ENCODE results near the gene PXDN.

Gene PXDN

DNA sequence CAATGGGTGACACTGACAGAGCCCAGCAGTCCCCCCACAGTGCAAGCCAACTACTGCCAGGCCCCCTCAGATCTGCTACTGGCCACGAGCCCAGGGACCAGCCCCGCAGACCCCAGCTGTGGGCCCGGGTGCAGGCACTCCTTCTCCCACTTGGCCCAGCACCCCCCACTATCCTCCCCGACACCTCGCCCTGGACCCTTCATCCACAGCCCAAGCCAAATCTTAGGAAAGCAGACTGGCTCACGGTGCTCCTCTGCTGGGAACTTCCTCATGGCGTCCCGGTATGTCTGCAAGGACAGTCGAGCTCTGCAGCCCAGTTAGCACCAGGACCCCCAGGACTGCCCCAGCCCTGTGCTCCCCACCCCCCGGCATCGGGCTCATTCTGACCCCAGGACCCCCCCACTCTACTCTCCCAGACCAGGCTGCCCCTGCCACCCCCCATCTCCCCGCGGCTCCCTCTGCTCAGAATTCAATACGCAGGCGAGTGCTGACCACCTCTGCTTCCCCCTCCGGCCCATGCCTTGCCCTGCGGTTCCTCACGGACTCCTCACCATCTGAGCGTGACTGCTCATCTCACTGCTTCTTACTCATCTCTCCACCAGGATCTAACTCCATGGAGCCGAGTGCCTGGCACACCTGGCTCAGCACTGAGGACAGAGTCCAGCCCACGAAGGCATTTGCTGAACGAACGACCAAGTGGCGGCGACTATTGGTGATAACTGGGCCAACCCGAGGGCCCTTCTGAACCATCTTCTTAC, 85.7 kb downstream of the PXDN start:
- H3K4me3 ChIP-seq (ENCODE audit: low read depth, low read length) = no peak overlapping the region
- TF ChIP-seq POLR2A (IDR thresholded peaks at IDR 0.05; ENCODE audit: extremely low read depth, insufficient read length) (no peak), MAX (IDR thresholded peaks at IDR 0.05; ENCODE audit: low read depth, low read length) (no peak), MYC (IDR thresholded peaks at IDR 0.05; ENCODE audit: low read depth, low read length) (no peak)
- TF ChIP-seq, protein P1, sequence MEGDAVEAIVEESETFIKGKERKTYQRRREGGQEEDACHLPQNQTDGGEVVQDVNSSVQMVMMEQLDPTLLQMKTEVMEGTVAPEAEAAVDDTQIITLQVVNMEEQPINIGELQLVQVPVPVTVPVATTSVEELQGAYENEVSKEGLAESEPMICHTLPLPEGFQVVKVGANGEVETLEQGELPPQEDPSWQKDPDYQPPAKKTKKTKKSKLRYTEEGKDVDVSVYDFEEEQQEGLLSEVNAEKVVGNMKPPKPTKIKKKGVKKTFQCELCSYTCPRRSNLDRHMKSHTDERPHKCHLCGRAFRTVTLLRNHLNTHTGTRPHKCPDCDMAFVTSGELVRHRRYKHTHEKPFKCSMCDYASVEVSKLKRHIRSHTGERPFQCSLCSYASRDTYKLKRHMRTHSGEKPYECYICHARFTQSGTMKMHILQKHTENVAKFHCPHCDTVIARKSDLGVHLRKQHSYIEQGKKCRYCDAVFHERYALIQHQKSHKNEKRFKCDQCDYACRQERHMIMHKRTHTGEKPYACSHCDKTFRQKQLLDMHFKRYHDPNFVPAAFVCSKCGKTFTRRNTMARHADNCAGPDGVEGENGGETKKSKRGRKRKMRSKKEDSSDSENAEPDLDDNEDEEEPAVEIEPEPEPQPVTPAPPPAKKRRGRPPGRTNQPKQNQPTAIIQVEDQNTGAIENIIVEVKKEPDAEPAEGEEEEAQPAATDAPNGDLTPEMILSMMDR (IDR thresholded peaks at IDR 0.05; ENCODE audit: low read depth, low read length) = no peak

DNA sequence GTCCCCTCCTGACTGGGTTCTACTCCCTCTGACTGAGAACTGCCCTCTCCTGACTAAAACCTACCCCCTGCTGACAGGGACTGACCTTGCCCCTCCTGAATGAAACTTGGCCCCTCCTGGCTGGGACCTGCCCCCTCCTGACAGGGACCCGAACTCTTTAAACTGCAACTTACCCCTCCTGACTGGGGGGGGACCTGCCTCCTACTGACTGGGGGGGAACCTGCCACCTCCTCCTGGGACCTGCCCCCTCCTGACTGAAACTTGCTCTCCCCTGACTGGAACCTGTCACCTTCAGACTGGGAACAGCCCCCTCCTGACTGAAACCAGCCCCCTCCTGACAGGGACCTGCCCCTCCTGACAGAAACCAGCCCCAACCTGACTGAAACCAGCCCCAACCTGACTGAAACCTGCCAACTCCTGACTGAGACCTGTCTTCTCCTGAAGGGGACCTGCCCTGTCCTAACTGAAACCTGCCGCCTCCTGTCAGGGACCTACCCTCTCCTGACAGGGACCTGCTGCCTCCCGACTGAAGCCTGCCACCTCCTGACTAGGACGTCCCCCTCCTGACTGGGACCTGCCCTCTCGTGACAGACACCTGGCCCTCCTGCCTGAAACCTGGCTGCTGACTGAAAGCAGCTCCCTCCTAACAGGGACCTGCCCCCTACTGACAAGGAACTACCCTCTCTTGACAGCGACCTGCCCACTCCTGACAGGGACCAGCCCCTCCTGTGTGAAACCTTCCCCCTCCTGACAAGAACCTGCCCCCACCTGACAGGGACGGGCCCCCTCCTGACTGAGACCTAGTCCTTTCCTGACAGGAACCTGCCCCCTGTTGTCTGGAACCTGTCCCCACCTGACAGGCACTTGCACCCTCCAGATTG, 87.1 kb downstream of the PXDN start:
- TF ChIP-seq POLR2A (IDR thresholded peaks at IDR 0.05; ENCODE audit: extremely low read depth, insufficient read length) (no peak), MYC (IDR thresholded peaks at IDR 0.05; ENCODE audit: low read depth, low read length) (no peak), MAX (IDR thresholded peaks at IDR 0.05; ENCODE audit: low read depth, low read length) (no peak)
- TF ChIP-seq, protein P1 (IDR thresholded peaks at IDR 0.05; ENCODE audit: low read depth, low read length) = no peak
- DNase-seq (ENCODE audit: low read depth) = no peak
- no peak overlapping the region for H3K4me3 ChIP-seq (ENCODE audit: low read depth, low read length)

More for the DNA sequence above, 85.7 kb downstream of the PXDN start:
- DNase-seq (ENCODE audit: low read depth) = no peak

DNA sequence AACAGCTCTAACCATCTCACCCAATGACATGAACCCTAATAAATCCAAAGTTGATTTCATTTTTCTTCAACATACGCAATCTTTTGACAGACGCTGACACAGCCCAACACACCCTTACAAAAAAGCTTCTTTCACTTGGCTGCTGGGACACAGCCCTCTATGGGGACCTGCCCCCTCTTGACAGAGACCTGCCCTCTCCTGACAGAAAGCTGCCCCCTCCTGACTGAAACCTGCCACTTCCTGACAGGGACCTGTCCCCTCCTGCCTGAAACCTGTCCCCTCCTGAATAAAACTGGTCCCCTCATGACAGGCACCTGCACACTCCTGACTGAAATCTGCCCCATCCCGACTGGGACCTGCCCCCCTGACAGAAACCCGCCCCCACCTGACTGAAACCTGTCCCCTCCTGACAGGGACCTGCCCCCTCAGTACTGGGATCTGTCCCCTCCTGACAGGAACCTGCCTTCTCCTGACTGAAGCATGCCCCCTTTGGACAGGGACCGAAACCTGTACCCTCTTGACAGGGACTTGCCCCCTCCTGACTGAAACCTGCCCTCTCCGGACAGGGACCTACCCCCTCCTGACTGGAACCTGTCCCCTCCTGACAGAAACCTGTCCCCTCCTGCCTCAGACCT, 87.9 kb downstream of the PXDN start:
- TF ChIP-seq, protein P1 (IDR thresholded peaks at IDR 0.05; ENCODE audit: low read depth, low read length) = no peak
- TF ChIP-seq POLR2A (IDR thresholded peaks at IDR 0.05; ENCODE audit: extremely low read depth, insufficient read length) = no peak
- no peak for TF ChIP-seq MYC (IDR thresholded peaks at IDR 0.05; ENCODE audit: low read depth, low read length)
- TF ChIP-seq MAX (IDR thresholded peaks at IDR 0.05; ENCODE audit: low read depth, low read length) = no peak
- no peak overlapping the region for H3K4me3 ChIP-seq (ENCODE audit: low read depth, low read length)
- no peak for DNase-seq (ENCODE audit: low read depth)

DNA sequence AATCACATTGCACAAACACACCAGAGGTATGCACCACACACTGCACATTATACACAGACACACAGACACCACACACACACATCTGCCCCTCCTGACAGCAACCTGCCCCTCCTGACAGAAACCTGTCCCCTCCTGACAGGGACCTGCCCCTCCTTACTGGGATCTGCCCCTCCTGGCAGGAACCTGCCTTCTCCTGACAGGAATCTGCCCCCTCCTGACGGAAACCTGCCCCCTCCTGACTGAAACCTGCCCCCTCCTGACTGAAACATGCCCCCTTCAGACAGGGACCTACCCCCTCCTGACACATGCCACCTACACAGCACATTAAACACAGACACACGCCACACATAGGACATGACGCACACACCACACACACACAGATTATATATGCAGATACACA, 88.9 kb downstream of the PXDN start:
- DNase-seq (ENCODE audit: low read depth) = no peak
- H3K4me3 ChIP-seq (ENCODE audit: low read depth, low read length) = no peak overlapping the region
- TF ChIP-seq MYC (IDR thresholded peaks at IDR 0.05; ENCODE audit: low read depth, low read length) (no peak), POLR2A (IDR thresholded peaks at IDR 0.05; ENCODE audit: extremely low read depth, insufficient read length) (no peak), MAX (IDR thresholded peaks at IDR 0.05; ENCODE audit: low read depth, low read length) (no peak)
- TF ChIP-seq, protein P1 (IDR thresholded peaks at IDR 0.05; ENCODE audit: low read depth, low read length) = no peak

DNA sequence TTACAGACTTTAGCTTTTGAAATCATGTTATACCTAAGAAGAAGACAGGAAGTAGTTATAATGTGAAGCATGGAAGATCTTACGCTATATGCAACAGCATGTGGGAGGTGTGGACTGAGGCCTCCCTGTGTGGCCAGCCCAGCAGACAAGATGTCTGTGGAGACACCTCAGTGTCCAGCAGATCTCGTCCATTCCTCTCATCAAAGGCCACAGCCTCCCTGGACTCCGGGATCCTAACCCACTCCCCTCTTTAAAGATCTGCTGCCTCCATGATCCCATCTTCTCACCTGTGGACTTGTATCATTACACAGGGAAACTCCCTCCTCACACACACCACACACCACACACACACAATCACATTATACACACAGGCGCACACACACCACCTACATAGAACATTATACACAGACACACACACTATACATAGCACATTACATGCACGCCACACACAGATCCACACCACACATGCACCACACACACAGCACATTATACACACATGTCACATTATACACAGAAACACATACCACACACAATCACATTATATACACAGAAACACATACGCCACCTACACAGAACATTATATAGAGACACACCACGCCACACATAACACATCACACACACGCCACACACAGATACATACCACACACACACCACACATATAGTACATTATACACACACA, 89.5 kb downstream of the PXDN start:
- no peak overlapping the region for H3K4me3 ChIP-seq (ENCODE audit: low read depth, low read length)
- TF ChIP-seq, protein P1 (IDR thresholded peaks at IDR 0.05; ENCODE audit: low read depth, low read length) = no peak
- no peak for TF ChIP-seq POLR2A (IDR thresholded peaks at IDR 0.05; ENCODE audit: extremely low read depth, insufficient read length)
- no peak for TF ChIP-seq MYC (IDR thresholded peaks at IDR 0.05; ENCODE audit: low read depth, low read length)
- TF ChIP-seq MAX (IDR thresholded peaks at IDR 0.05; ENCODE audit: low read depth, low read length) = no peak
- no peak for DNase-seq (ENCODE audit: low read depth)
